ENCODE measurements around the gene CYP27B1. TPM values are rescaled to one million over a fixed set of nuclear protein-coding genes. Genes with fewer than 3 reads are reported as not detected.

CYP27B1 gene
- polyA plus RNA-seq, 4 donors = 1.00 to 1.5 (median 1.1) TPM

DNA sequence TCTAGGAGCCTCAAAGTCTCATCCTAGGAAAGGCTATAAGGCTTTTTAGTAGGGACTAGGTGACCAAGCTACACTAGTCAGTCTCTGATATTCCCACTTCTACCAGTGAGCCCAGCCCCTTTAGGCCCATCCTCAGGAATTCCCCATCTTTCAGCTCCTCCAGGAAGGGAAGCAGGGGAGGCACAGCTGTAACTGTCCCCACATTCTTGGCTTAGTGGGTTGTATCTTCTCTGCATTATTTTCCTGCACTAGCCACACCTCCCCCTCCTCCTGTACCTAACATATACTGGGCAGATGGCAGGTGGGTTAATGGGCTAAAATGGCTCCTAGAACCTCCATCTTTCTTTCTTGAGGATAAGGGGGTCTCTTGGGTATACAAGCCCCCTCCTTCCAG is 424 bp upstream of the CYP27B1 start:
- no peak for DNase-seq (ENCODE audit: low read depth in 4 of 4, low spot score in 3 of 4)

DNA sequence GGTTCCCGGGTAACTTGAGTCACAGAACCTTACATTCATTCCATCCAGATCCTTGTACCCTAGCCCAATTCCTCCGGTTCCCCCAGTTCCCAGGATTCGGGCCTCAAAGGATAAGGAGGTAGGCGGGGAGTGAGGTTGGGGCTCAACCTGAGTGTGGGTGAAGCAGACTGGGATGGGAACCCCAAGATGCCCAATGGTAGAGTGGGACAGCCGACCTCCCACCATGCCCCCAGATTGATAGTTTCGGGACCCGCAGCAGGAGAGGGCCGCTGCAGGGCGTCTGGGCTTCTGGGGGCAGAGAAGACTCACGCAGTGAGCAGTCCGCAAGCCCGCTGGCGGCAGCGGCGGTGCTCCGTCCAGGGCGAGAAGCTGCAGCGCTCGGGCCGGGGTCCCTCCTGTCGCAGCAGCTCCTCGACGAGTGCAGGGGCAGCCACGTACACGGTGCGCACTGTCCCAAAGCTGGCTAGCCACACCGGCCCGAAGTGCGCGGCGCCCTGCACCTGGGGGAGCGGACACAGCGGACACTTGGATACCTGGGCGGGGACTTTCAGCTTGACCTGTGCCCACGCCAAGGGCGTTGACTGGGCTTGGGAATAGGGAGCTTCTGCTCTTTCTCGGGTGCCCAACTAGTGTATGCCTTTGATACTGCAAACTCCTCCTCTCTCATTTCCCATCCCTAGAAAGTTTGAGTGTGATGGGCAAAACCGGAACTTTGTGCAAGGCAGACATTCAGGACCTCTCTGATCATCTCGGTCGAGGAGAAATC is 997 bp downstream of the CYP27B1 start:
- no peak for DNase-seq (ENCODE audit: low read depth in 4 of 4, low spot score in 3 of 4)

DNA sequence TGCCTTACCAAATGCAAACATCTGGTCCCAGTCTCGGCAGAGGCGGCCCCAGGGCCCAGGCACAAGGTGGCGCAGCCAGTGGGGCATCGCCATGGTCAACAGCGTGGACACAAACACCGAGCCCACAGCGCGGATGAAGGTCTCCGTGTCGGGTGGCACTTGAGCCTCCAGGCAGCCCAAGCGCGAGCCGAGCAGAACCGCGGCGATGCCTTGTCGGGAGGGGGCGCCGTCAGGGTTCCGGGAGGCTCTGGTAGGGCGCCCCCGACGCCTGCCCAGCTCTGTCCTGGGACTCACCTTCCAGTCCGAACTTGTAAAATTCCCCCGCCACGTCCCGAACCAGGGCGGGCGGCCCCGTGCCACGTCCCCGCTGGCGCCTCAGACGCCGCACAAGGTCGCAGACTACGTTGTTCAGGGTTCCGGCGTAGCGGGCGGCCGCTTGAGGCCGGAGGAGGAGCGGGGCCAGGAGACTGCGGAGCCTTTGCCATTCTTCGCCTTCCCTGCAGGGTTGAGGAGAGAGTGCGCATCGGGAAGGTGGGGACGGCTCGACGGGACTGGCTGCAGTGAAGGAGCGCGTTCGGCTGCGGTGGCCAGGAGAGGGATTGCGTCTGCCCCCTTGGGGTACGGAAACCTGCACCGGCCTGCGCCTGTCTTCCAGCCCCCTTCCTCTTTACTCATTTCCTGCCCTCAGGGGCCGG is 1.7 kb downstream of the CYP27B1 start:
- DNase-seq (ENCODE audit: low read depth in 4 of 4, low spot score in 3 of 4) = no peak

DNA sequence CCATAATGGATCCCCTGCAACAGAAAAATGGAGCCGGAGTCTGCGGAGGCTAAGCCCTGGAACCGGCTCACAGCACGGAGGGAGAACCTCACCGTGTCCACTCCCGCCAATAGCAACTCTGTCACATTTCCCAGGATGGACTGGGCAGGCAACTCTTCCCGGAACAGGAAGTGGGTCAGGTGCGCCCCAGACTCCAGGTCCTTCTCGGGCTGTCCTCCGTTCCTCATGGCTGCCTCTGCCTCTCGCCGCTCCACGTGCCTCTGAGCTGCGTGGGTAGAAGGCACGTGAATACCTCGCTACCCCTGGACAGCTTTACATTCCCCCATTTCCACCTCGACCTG is 2.2 kb downstream of the CYP27B1 start:
- no peak for DNase-seq (ENCODE audit: low read depth in 4 of 4, low spot score in 3 of 4)

DNA sequence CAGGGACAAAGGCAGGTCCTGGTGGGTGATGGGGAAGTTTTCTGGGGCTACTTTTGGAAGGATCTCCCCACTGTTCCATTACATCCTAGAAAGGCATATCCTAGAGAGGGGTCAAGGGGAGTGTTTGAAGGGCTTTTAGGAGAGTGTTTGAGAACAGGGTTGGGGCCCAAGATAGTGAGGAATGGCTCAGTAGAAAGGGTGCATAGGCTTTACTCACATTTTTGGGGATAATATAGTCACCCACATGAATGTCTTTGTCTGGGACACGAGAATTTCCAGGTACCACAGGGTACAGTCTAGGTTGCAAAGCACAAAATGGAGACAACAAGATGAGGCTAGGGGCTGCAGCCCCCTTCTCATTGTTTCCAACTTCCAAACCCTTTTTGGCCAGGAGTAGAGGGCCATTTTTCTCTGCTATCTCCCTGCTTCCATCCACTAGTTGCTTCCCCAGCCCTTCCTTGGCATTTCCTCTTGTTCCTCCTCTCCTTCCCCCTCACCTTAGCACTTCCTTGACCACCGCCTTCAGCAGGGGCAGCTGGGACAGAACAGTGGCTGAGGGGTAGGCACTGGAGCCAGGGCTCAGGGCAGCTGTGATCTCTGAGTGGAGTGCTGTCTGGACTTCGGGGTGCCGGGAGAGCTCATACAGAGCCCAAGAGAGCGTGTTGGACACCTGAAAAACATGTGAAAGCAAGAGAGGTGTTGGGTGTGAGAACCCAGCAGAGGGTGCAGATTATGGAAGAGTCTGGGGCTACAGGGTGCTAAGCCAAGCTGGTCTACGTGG is 2.8 kb downstream of the CYP27B1 start:
- DNase-seq (ENCODE audit: low read depth in 4 of 4, low spot score in 3 of 4) = no peak

DNA sequence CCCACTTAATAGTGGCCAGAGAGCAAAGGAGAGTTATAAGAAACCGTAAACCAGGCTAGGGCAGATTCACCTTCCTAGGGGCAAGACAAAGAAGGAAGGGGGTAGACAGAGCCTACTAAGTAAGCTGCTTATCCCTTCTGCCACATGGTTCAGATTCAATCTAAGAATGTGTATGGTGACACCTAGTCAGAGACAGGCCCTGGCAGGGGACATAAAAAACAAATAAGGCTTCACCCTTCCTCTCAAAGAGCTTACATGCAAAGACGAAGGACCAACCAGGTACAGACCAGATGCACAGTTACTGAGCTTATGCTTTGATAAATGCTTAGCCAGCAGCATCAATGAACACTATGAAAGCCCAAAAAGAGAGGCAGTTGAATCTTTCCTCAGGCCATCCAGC is 4.4 kb downstream of the CYP27B1 start:
- no peak for DNase-seq (ENCODE audit: low read depth in 4 of 4, low spot score in 3 of 4)

DNA sequence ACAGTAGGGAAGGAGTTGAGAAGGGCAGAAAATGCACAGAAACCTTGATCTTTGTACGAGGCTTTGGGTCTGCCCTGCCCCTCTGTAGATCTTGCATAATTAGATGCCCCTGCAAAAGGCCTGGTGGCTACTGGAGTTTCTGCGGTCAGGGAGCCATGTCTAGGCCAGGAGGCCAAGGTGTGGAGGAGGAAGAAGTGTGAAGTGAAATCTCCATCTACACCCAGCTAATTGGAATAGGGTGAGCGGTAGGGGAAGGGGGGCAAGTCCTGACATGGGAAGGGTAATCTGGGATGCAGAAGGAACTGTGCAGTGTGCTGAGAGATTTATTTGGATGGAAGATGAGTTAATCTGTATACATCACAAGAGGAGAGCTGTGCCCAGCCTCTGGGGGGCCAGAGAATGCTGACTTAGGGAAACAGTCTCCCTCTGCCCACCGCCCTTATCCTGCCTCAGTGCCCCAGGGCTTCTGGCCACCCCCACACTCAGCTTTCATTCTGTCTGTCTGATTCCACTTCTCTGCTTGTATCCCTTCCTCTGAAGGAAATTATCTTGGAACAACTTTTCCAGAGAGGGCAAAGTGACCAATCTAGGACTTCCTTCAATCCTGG is 5.4 kb downstream of the CYP27B1 start:
- no peak for DNase-seq (ENCODE audit: low read depth in 4 of 4, low spot score in 3 of 4)

DNA sequence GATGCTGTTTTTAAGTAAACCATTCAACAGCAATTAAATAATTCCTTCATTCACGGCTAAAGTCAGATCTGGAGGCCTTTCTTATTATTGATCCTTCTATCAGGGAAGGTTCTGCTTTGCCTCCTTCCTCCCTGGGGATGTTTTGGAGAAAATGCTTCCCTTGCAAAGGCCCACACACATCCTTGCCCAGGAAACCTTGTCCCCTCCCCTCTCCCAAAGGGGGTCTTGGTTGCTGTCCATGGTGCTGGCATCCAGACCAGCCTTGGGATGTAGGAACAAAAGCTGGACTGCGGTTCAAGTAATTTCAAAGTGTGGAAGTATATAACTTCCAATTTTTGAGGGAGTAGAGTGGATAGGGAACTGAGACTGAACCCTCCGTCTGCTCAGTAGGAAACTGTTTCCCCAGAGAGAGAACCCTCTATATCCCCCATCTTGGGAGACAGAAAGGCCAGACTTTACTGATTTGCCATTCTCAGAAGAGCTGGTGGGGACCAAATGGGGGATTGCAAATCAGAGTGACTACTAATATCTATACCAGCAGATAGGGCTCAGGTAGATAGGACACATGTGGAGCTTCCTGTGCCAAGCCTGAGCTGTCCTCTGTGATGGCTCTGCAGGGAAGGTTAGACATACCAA is 6.4 kb downstream of the CYP27B1 start:
- DNase-seq (ENCODE audit: low read depth in 4 of 4, low spot score in 3 of 4) = no peak

DNA sequence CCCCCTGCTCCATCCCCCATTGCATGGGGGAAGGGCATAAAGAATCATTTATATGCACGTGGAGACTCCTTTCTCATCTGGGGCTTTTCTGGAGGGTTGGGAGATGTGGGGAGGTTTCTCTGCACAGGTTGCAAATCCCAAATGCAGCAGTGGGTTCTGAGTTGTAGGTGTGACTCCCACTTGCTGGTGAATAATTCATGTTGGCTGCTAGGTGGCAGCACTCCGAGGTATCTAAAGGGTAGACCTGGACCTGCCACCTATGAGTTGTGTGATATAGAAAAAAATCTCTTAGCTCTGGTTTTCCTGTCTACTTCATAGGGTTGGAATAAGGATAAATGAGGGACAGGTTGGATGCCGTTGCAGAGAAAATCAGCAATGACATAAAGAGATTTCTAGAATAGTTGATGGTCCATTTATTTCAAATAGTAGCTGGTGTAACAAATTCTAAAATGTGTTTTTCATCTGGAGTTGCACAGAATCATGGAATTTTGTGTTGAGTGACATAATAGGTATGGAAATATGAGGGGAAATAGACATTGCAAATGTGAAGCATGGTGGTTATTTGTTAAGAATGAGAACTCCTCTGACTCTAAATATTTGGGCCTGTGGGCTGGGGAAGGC is 7.4 kb downstream of the CYP27B1 start:
- DNase-seq (ENCODE audit: low read depth in 4 of 4, low spot score in 3 of 4) = no peak

DNA sequence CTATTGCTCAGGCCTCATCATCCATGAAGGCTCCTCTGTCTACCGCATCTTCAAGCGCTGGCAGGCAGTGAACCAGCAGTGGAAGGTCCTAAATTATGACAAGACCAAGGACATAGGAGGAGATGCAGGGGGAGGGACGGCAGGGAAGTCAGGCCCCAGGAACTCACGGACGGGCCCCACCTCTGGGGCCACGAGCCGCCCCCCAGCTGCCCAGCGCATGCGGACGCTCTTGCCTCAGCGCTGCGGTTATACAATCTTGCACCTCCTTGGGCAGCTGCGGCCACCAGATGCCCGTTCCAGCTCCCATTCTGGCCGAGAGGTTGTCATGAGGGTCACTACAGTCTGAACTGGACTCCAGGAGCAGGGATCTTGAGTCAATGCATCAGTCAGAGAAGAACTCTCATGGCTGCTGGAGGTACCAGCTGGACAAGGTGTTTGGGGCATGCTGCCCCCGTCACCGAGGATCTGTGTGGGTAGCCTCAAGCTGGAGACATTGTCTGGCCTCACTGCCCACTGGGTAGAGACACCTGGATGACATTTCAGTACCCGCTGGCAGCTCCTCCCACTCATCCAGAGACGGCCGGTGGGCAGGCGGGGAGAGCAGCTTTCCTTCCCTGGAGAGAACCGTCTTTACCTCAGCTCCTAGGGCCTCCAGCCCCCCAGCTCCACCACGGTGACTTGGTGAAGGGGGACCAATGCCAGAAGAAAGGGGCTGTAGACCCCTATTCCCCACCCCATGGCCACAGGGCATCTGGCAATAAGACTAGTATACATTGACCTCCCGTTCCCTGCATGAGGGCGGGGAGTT is 8.1 kb downstream of the CYP27B1 start:
- no peak for DNase-seq (ENCODE audit: low read depth in 4 of 4, low spot score in 3 of 4)

DNA sequence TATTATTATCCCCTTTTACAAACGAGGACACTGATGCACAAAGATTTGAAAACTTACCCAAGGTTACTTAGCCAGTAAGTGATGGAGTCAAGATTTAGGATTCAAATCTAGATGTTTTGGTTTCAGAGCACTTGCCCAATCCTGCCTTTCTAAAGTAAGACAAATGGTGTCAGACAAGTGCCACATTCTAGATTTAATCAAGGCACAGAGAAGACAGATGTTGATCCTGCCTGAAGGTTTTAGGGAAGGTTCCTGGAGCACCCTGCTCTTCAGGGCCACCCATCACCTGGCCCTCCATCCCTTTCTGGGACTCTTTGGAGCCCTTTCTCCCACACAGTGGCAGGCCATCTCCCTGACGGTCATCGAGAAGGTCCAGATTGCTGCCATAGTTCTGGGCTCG is 9.1 kb downstream of the CYP27B1 start:
- no peak for DNase-seq (ENCODE audit: low read depth in 4 of 4, low spot score in 3 of 4)

DNA sequence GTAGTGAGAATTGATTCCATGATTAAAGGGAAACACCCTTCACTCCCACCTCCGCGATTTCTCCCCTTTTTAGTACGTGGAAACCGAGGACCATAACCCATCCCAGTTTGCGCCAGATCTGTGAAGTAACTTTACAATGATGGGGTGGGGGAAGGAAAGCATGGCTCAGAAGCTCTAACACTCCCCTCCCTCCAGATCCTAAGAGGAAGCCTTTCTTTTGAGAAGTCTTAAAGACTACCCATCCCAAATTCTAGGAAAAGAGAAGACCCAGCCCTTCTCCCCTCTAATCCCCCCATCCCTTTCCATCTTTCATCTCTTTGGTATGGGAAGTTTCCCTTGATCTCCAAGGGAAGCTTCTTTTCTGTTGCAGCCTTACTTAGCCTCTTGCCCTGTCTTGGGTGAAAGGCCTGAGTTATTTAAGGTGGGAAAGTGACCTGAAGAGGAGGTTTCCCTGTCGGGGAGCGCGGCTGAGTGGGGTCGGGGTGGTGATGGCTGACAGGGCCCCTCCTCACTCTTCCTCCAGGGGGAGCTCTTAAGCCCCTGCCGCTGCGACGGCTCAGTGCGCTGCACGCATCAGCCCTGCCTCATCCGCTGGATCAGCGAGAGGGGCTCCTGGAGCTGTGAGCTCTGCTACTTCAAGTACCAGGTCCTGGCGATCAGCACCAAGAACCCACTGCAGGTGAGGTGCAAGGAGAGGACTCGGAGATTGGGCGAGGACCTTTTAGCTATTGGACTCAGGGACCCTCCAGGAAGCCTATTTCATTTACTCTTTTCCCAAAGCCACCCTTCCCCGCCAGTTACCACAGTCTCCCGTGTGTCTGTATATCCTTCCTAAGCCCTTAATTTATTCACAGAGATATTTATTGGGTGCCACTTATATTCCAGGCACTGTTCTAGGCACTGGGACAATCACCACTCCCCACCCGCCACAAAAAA is 10.2 kb downstream of the CYP27B1 start:
- no peak for DNase-seq (ENCODE audit: low read depth in 4 of 4, low spot score in 3 of 4)

DNA sequence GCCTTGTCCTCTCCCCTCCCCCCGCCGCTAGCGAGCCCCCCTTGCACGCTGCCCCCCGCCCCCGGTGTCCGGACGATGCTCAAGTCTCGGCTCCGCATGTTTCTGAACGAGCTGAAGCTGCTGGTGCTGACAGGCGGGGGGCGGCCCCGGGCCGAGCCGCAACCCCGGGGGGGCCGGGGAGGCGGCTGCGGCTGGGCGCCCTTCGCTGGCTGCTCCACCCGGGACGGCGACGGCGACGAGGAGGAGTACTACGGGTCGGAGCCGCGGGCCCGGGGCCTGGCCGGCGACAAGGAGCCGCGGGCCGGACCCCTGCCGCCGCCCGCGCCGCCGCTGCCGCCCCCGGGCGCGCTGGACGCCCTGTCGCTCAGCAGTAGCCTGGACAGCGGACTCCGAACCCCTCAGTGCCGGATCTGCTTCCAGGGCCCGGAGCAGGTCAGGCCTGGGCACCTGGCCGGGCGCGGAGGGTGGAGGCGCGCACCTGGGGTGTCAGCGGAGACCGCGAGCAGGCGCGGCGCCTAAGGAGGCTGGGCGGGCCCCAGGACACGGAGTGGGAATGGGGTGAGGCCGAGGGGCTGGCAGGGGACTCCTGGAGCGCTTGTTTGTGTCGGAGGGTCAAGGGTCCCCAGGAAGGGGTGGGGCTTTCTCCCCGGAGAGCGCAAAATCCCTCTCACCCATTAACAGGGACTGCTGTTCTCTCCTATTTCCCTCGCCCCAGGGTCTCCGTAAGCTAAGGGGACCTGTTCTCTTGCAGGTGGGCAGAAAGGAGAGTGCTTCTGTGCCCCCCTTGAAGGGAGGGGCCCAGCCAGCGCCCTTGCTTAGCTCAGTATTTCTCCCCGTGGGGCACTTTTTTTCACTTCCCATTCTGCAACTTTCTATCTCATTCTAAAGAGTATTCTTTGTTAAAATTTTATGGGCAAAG is 11.2 kb downstream of the CYP27B1 start:
- no peak for DNase-seq (ENCODE audit: low read depth in 4 of 4, low spot score in 3 of 4)

DNA sequence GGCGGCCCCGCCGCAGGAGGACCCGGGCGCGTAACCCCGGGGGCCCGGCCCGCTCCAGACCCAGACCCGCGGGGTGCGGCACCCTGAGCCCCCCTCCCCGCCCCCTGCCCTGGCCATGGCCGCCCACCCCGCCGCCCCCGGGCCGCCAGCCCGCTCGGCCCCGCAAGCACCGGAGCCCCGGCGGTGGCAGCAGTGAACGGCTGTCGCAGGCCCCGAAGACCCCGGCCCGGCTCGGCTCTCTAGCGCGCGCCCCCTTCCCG is 11.8 kb downstream of the CYP27B1 start:
- DNase-seq (ENCODE audit: low read depth in 4 of 4, low spot score in 3 of 4) = no peak

DNA sequence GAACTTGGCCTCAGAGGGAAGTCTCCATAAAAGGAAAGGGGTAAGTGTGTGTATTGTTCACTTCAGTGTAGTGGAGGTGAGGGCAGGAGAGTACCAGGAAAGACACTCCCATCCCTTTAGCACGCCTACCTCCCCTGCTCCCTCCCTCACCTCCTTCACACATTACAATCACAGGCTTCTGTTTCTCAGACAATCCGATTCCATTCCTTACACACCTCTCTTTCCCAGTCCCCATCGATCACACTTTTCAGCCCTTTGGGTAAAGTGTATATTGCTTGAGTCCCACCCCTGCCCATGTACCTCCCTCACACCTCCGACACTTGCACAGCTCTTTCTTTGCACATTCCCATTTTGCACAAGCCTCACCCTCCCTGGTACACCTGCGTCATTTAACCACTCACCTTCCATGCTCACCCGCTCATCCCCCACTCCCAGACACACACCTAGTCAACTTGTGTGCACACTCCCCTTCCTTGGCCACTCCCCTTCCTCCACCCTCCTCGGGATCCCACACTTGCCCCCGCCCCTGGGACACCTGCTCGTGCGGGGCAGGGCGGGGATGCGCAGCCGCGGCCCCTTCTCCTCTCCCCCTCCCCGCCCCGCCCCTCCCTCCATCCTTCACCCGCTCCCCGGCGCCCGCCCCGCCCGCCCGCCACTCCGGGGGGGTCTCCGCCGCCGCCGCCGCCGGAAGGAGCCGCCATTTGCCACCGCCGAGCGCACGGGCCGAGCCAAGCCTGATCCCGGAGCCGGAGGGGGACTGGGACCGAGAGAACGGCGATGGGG is 12.3 kb downstream of the CYP27B1 start, which contains the start of gene MARCHF9:
Gene MARCHF9, plus strand, starts transcription at position 693 of the 783 bp plus-strand sequence. CDS start 426 bp downstream, outside the sequence.
- DNase-seq (ENCODE audit: low read depth in 4 of 4, low spot score in 3 of 4) = no peak

DNA sequence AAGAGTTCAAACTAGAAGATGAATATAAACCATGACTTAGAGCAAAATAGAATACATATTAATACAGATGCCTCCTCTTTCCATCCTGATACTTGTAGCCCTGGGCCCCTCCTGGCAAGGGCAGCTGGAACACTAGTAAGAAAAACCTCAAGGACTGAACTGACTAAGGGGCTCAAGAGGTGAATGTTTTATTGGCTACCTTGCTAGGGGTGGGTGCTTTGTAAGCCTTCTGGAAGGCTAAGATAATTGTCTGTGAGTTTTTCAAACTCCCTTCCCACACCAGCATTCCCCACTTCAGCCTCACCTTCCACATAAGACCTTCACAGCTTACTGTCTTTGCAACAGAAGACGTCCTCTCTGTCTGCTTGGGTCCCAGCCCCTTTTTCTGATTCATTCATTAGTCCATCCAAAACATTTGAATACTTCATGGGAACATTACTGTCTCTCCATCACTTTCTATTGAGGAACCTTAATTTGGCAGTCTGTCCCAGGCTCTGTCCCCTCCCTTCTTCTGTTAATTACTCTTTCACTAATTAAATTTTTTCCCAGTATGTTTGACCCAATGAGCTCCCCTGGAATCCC is 13.0 kb downstream of the CYP27B1 start:
- no peak for DNase-seq (ENCODE audit: low read depth in 4 of 4, low spot score in 3 of 4)
